ENCODE results near the gene IL17C. TPM values are rescaled to one million over a fixed set of nuclear protein-coding genes. Genes with fewer than 3 reads are reported as not detected.

IL17C gene
- total RNA-seq, 2 experiments from 2014 or later = 0.18 TPM; not detected in 1

DNA sequence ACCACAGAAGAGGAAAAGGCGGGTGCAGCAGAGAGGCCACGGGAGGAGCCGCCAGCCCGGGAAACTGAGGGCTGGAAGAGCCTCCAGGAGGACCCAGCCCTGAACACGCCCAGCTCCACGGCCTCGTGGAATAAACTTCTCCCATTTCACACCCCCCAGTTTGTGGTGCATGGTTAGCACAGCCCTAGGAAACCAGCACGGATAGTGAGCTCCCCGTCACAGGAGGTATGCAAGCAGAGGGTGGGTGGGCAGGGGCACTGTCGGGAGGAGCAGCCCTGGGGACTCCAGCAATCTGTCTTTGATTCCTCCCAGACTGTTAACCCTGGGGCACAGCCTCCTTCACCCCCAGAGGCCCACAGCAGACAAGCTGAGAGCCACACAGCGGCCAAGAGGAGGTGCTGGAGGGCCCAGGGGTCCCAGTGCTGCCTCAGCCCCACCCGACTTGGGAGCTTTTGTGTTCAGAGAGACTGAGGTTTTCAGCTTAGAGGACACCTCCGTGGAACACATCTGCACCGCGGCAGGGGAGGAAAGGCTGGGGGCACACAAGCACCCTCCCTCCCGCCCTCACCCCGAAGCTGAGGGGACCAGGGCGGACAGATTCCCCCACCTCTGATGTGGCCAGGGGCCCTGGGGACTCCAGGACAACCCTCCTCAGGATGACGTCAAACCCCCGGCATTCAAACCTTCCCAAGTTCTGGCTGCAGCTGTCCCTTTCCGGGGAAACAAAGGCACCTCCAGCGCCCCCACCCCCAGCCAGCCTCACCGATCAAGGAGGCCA lies 1.7 kb upstream of the IL17C start:
- no peaks in the 10 kb centered on the region for H3K9me3 Mint-ChIP-seq (ENCODE audit: low read depth)
- H3K4me3 Mint-ChIP-seq = peak overlapping the region; percentile 33
- no peak overlapping the region for H3K27ac Mint-ChIP-seq
- DNase-seq (no peak), ATAC-seq (no peak)
- ChIA-PET CTCF (no interaction called here), POLR2A (interaction anchor here (0.6 to 0.9 kb wide), 2 partner anchors 13 to 463 kb away, joined by 3 to 5 read pairs; no protein-coding TSS in a partner anchor)
- peaks cover 8% of the 10 kb centered on the region for H3K36me3 Mint-ChIP-seq (ENCODE audit: low read depth)
- peaks cover 23% of the 10 kb centered on the region for H3K27me3 Mint-ChIP-seq
- intact Hi-C loops (cut with DNase I, micrococcal nuclease) = loop anchor here in 1 of 2 experiments (10.0 kb wide), 1 partner anchor 148 kb away; the partner anchor contains the start of gene PIEZO1
- H3K4me1 Mint-ChIP-seq = peaks cover 44% of the 10 kb centered on the region

GRCh38 chr16:88639231-88640038 lies 1.1 kb downstream of the IL17C start:
- Mint-ChIP-seq H3K36me3 (ENCODE audit: low read depth) (peaks cover 11% of the 10 kb centered on the region), H3K9me3 (ENCODE audit: low read depth) (no peaks in the 10 kb centered on the region), H3K4me3 (no peak overlapping the region), H3K4me1 (peaks cover 33% of the 10 kb centered on the region), H3K27ac (no peak overlapping the region), H3K27me3 (peaks cover 23% of the 10 kb centered on the region)
- DNase-seq (no peak), ATAC-seq (no peak)
- CTCF ChIA-PET = interaction anchor here (0.7 to 1.0 kb wide), 3 partner anchors 42 to 69 kb away, joined by 3 to 4 read pairs (median 3); partner anchors contain the start of gene ZC3H18
- POLR2A ChIA-PET = no interaction called here
- intact Hi-C loops (cut with DNase I, micrococcal nuclease) = loop anchor here in 1 of 2 experiments (10.0 kb wide), 1 partner anchor 145 kb away; the partner anchor contains the start of gene PIEZO1

DNA sequence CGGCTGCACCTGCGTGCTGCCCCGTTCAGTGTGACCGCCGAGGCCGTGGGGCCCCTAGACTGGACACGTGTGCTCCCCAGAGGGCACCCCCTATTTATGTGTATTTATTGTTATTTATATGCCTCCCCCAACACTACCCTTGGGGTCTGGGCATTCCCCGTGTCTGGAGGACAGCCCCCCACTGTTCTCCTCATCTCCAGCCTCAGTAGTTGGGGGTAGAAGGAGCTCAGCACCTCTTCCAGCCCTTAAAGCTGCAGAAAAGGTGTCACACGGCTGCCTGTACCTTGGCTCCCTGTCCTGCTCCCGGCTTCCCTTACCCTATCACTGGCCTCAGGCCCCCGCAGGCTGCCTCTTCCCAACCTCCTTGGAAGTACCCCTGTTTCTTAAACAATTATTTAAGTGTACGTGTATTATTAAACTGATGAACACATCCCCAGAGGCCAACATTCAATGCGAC lies 1.7 kb downstream of the IL17C start:
- no peaks in the 10 kb centered on the region for H3K9me3 Mint-ChIP-seq (ENCODE audit: low read depth)
- H3K27me3 Mint-ChIP-seq = peaks cover 23% of the 10 kb centered on the region
- no peak for ATAC-seq
- ChIA-PET CTCF (interaction anchor here (0.9 kb wide), 1 partner anchor 70 kb away, joined by 3 read pairs; the partner anchor contains the start of gene ZC3H18), POLR2A (interaction anchor here (0.5 kb wide), 1 partner anchor 14 kb away, joined by 3 read pairs; no protein-coding TSS in a partner anchor)
- intact Hi-C loops (cut with DNase I, micrococcal nuclease) = no loop called here
- H3K4me1 Mint-ChIP-seq = peaks cover 30% of the 10 kb centered on the region
- no peak for DNase-seq
- H3K27ac Mint-ChIP-seq = no peak overlapping the region
- no peak overlapping the region for H3K4me3 Mint-ChIP-seq
- peaks cover 11% of the 10 kb centered on the region for H3K36me3 Mint-ChIP-seq (ENCODE audit: low read depth)

DNA sequence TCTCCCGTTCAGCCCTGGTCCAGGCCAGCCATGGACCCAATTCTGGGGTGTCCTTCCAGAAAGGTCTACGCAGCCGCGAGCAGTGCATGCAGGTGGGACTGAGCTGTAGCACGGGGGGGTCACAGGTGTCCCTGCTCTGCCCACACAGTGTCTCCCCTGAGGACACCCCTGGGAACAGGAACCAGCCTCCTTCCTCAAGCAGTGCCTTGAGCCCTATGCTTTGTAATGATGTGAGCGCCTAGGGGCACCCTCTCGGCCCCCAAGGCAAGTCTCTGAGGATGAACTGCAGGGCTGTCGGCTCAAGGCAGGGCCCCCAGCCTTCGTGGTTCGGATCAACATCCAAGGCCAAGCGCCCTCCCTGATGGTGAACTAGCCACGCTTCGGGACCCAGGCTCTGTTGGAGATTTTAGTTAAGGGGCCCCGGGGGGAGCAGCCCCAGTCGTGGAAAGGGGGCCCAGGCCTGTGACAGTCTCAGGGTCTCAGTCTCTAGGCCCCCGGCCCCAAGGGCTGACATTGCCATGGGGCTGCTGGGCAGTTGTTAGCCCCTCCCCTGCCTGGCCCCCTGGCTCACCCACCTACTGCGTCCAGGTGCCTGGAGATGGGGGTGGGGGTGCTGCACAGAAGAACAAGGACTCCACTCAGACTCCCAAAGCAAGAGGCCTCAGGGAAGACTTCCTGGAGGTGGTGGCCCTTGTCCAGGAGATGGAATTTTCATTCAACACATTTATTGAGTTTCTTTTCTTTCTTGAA lies 2.3 kb downstream of the IL17C start:
- CTCF ChIA-PET = no interaction called here
- H3K36me3 Mint-ChIP-seq (ENCODE audit: low read depth) = peaks cover 9% of the 10 kb centered on the region
- H3K27ac Mint-ChIP-seq = no peak overlapping the region
- no peak overlapping the region for H3K4me3 Mint-ChIP-seq
- DNase-seq = no peak
- H3K9me3 Mint-ChIP-seq (ENCODE audit: low read depth) = no peaks in the 10 kb centered on the region
- H3K27me3 Mint-ChIP-seq = peaks cover 20% of the 10 kb centered on the region
- POLR2A ChIA-PET = interaction anchor here (0.5 kb wide), 1 partner anchor 15 kb away, joined by 3 read pairs; no protein-coding TSS in a partner anchor
- H3K4me1 Mint-ChIP-seq = peaks cover 27% of the 10 kb centered on the region
- ATAC-seq = no peak
- intact Hi-C loops (cut with DNase I, micrococcal nuclease) = no loop called here

GRCh38 chr16:88642881-88643643 lies 4.7 kb downstream of the IL17C start:
- ChIA-PET POLR2A (no interaction called here), CTCF (no interaction called here)
- Mint-ChIP-seq H3K4me1 (peaks cover 11% of the 10 kb centered on the region), H3K27ac (no peak overlapping the region), H3K27me3 (peaks cover 8% of the 10 kb centered on the region), H3K36me3 (ENCODE audit: low read depth) (peaks cover 6% of the 10 kb centered on the region), H3K4me3 (no peak overlapping the region), H3K9me3 (ENCODE audit: low read depth) (no peaks in the 10 kb centered on the region)
- intact Hi-C loops (cut with DNase I, micrococcal nuclease) = no loop called here
- DNase-seq = no peak
- no peak for ATAC-seq

DNA sequence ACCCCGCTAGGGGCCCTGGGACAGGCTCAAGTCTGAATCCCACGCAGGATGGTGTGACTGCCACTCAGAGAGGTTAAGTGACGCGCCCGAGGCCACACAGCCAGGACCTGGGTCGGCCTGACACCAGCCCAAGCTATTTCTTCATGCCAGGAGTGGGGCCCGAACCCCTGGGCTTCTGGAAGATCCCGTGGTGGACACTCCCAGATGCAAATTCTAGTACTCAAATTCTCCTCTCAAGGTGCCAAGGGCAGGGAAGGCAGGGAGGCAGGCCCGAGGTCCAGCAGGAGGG lies 5.2 kb downstream of the IL17C start:
- no peak for ATAC-seq
- ChIA-PET POLR2A (no interaction called here), CTCF (no interaction called here)
- H3K36me3 Mint-ChIP-seq (ENCODE audit: low read depth) = peaks cover 6% of the 10 kb centered on the region
- no peak overlapping the region for H3K4me3 Mint-ChIP-seq
- H3K27me3 Mint-ChIP-seq = peaks cover 6% of the 10 kb centered on the region
- no peaks in the 10 kb centered on the region for H3K9me3 Mint-ChIP-seq (ENCODE audit: low read depth)
- H3K27ac Mint-ChIP-seq = no peak overlapping the region
- peaks cover 7% of the 10 kb centered on the region for H3K4me1 Mint-ChIP-seq
- DNase-seq = no peak
- intact Hi-C loops (cut with DNase I, micrococcal nuclease) = no loop called here

GRCh38 chr16:88645455-88645854 lies 7.1 kb downstream of the IL17C start:
- H3K4me1 Mint-ChIP-seq = peaks cover 8% of the 10 kb centered on the region
- H3K27ac Mint-ChIP-seq = no peak overlapping the region
- CTCF ChIA-PET = no interaction called here
- DNase-seq = no peak
- no peak overlapping the region for H3K4me3 Mint-ChIP-seq
- POLR2A ChIA-PET = no interaction called here
- H3K9me3 Mint-ChIP-seq (ENCODE audit: low read depth) = no peaks in the 10 kb centered on the region
- ATAC-seq = no peak
- H3K27me3 Mint-ChIP-seq = no peaks in the 10 kb centered on the region
- peaks cover 16% of the 10 kb centered on the region for H3K36me3 Mint-ChIP-seq (ENCODE audit: low read depth)
- intact Hi-C loops (cut with DNase I, micrococcal nuclease) = no loop called here

DNA sequence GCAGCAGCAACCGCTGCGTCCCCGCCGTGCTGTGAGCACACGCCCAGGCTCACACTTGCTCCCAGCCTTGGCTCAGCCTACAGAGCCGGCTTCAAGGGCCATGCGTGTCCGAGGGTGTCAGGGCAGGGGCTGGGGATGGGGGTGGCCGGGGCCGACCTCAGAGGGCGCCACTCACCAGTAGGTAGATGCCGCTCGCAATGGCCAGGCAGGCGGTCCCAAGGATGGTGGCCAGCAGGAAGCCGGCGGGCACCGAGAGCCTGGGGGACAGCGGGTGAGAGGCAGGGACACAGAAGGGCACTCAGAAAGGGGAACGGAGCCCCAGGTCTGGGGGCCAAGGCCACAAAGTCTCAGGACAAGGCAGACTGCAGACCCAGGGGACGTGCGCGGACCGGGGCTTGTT lies 7.6 kb downstream of the IL17C start:
- peaks cover 8% of the 10 kb centered on the region for H3K4me1 Mint-ChIP-seq
- H3K27me3 Mint-ChIP-seq = no peaks in the 10 kb centered on the region
- H3K27ac Mint-ChIP-seq = no peak overlapping the region
- POLR2A ChIA-PET = no interaction called here
- H3K9me3 Mint-ChIP-seq (ENCODE audit: low read depth) = no peaks in the 10 kb centered on the region
- intact Hi-C loops (cut with DNase I, micrococcal nuclease) = no loop called here
- H3K4me3 Mint-ChIP-seq = no peak overlapping the region
- H3K36me3 Mint-ChIP-seq (ENCODE audit: low read depth) = peaks cover 17% of the 10 kb centered on the region
- ATAC-seq = no peak
- CTCF ChIA-PET = no interaction called here
- DNase-seq = no peak

- intact Hi-C loops (cut with DNase I, micrococcal nuclease) = no loop called here
- ATAC-seq = no peak
- POLR2A ChIA-PET = interaction anchor here (0.5 kb wide), 1 partner anchor 778 kb away, joined by 3 read pairs; no protein-coding TSS in a partner anchor
- no peaks in the 10 kb centered on the region for H3K9me3 Mint-ChIP-seq (ENCODE audit: low read depth)
- no peak for DNase-seq
- H3K4me1 Mint-ChIP-seq = peaks cover 10% of the 10 kb centered on the region
- H3K4me3 Mint-ChIP-seq = no peak overlapping the region
- peaks cover 17% of the 10 kb centered on the region for H3K36me3 Mint-ChIP-seq (ENCODE audit: low read depth)
- H3K27ac Mint-ChIP-seq = no peak overlapping the region
- no peaks in the 10 kb centered on the region for H3K27me3 Mint-ChIP-seq
- CTCF ChIA-PET = no interaction called here
These were observed 8.1 kb downstream of the IL17C start for GRCh38 chr16:88646345-88647034.

GRCh38 chr16:88647178-88648070 lies 9.1 kb downstream of the IL17C start:
- ATAC-seq (no peak), DNase-seq (no peak)
- Mint-ChIP-seq H3K27me3 (no peaks in the 10 kb centered on the region), H3K9me3 (ENCODE audit: low read depth) (no peaks in the 10 kb centered on the region), H3K4me3 (no peak overlapping the region), H3K36me3 (ENCODE audit: low read depth) (peaks cover 18% of the 10 kb centered on the region), H3K4me1 (peaks cover 15% of the 10 kb centered on the region), H3K27ac (no peak overlapping the region)
- ChIA-PET CTCF (no interaction called here), POLR2A (interaction anchor here (0.5 kb wide), 1 partner anchor 779 kb away, joined by 3 read pairs; no protein-coding TSS in a partner anchor)
- intact Hi-C loops (cut with DNase I, micrococcal nuclease) = no loop called here
